GM12891 (cell line): ENCODE measurements around the gene WRAP73.

Experiments
- DNase-seq: peaks from one replicate; pipeline ENCODE4 v3.0.0; 2011; ENCODE audit warnings: low spot score; ENCODE audit not compliant: insufficient read length
- FAIRE-seq: peaks from 2 replicates; lab custom pipeline; 2011; peaks lifted over from hg19 to GRCh38; lab: Jason Lieb, UNC
- PAX5 ChIP-seq: IDR thresholded peaks from 2 replicates; pipeline ENCODE4 v1.6.1; 2011; ENCODE audit warnings: low read length, moderate library complexity, mild to moderate bottlenecking; ENCODE audit not compliant: insufficient read depth, severe bottlenecking
- POLR2A ChIP-seq: IDR thresholded peaks from 2 replicates; pipeline ENCODE4 v1.6.1; 2011; ENCODE audit warnings: low read depth, low read length, control low read depth
- POLR2AphosphoS5 ChIP-seq: IDR thresholded peaks from 2 replicates; pipeline ENCODE4 v1.6.1; 2011; ENCODE audit warnings: low read depth, low read length, control low read depth
- POU2F2 ChIP-seq: IDR thresholded peaks from 2 replicates; pipeline ENCODE4 v1.6.1; 2011; ENCODE audit warnings: low read depth, mild to moderate bottlenecking, control low read depth, low read length, moderate library complexity
- SPI1 ChIP-seq: IDR thresholded peaks from 2 replicates; pipeline ENCODE4 v1.6.1; 2011; ENCODE audit warnings: low read depth, low read length, control low read depth
- TAF1 ChIP-seq: IDR thresholded peaks from 2 replicates; pipeline ENCODE4 v1.6.1; 2011; ENCODE audit warnings: low read depth, low read length, control low read depth

The WRAP73 gene

DNA sequence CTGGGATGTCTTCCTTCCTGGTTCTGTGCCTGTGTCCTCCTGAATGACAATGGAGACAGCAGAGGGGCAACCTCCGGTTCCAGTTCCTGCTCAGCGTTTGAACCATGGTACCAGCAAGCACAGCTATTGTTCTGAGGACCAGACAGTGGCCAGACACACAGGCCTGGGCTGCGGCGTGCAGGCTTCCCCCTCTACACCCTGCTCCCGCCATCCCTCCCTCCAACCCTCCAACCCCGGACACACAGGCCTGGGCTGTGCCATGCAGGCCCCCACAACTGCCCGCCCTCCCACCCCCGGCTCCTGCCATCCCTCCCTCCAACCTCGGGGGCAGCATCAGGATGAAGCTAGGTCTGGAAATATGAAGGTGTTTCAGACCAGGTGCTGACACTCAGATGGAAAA, 33.0 kb downstream of the WRAP73 start:
- TF ChIP-seq SPI1, result no peak
- no peak for TF ChIP-seq PAX5
- TF ChIP-seq POU2F2, result no peak
- TF ChIP-seq POLR2A, result no peak
- FAIRE-seq, result no peak
- no peak for DNase-seq

DNA sequence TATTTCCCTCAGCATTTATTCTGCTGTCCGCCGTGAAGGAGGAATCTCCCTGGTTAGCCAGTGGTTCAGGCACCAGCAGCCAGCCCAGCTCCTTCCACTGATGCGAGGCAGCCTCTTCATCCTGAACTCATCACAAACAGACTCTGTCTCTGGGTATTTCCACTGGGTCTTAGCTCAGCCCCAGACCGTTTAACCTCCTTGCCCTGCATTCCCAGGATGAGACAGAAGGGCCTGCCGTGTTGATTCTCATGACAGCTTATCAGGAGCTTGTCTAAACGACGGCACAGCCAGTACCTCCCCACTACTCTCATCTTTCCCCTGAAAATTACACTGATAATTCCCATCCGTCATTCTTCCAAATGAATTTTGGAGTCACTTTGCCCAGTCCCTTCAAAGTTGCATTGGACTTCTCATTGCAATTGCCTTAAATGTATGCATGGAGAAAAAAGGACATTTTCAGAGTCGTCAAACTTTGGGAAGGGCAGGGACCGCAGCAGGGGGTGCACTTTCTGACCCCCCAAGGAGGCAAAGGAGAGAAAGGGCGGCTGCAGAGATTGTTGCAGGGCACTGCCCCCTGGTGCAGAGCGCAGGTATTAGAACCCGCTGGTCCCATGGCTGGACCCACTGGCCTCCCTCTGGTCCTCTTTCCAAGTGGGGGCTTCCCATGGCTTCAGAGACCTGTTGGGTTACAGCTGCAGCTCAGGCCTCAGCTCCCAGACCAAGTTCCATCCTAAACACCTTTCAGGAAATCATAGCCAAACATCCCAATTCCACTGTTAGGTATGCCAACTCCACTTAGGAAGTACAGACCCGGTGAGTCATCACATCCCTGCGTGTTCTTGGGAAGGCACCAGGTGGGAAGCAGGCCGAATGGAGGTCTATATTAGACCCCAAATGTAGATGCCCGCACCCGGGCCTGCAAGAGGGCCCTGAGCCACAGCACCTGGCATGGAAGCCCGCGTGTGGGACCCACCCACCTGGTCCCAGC, 34.9 kb downstream of the WRAP73 start:
- DNase-seq (no peak), FAIRE-seq (no peak)
- TF ChIP-seq POLR2A, result no peak
- TF ChIP-seq TAF1, result no peak
- no peak for TF ChIP-seq POLR2AphosphoS5
- TF ChIP-seq PAX5, result no peak
- no peak for TF ChIP-seq SPI1
- no peak for TF ChIP-seq POU2F2

DNA sequence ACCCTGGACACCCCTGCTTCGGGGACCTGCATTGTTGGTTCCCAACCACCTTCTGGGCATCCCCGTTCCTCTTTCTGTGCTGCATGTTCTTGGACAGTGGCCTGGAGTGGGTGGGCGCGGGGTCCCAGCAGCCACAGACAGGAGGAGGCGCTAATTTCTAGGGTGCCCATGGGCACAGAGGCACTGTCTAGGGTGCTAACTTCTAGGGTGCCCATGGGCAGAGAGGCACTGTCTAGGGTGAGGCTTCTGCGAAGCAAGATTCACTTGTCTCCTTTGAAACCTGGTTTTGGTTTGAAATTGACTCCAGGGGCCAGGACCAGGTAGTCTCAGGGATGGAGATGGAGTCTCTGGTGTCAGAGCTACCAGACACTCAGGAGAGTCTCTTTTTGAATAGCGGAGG, 37.8 kb downstream of the WRAP73 start:
- no peak for DNase-seq
- no peak for TF ChIP-seq TAF1
- TF ChIP-seq POLR2AphosphoS5, result no peak
- TF ChIP-seq POU2F2, result no peak
- TF ChIP-seq POLR2A, result no peak
- TF ChIP-seq SPI1, result no peak
- no peak for TF ChIP-seq PAX5
- no peak for FAIRE-seq

DNA sequence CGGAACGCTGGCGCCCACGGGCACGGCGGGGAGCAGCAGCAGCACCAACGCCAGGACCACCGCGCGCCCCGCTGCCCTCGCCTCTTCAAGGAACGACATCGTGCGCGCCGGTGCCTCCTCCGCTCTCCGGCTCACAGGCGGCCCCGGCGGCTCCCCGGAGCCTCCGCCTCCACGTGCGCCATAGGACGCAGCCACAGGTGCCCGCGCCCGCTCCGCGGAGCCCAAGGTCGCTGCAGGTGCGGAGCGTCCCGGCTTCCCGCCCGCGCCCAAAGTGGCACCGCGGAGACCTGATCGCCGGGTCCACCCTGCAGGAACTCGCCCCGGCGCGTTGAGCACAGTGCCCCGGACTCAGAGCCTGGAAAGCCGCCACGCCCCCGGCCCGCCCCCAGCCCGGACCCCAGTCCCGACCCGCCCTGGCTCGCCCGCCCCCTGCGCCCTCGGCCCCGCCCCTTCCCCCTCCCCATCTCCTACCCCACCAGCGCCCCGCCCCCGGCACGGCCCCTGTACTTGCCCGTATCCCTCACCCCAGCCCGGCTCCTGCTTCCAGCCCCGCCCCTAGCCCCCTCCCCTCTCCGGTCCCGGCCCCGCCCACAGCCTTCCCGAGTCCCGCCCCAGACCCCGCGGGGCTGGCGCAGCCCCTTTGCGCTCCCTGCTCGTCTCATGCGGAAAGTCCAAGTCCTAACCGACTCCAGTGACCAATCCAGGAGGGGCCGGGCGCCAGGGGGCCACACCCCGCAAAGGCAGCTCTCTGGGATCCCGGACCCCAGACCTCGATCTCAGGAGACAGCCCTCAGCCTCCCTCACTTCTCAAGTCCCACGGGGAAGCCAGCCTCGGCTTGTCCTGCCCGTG, 38.5 kb downstream of the WRAP73 start, which contains the start of gene MEGF6:
Gene MEGF6, minus strand, starts transcription at position 339 of the 850 bp plus-strand sequence. Its CDS starts 240 bp downstream, at position 99.
- FAIRE-seq, result no peak
- TF ChIP-seq POLR2A (no peak), SPI1 (no peak)
- no peak for DNase-seq

DNA sequence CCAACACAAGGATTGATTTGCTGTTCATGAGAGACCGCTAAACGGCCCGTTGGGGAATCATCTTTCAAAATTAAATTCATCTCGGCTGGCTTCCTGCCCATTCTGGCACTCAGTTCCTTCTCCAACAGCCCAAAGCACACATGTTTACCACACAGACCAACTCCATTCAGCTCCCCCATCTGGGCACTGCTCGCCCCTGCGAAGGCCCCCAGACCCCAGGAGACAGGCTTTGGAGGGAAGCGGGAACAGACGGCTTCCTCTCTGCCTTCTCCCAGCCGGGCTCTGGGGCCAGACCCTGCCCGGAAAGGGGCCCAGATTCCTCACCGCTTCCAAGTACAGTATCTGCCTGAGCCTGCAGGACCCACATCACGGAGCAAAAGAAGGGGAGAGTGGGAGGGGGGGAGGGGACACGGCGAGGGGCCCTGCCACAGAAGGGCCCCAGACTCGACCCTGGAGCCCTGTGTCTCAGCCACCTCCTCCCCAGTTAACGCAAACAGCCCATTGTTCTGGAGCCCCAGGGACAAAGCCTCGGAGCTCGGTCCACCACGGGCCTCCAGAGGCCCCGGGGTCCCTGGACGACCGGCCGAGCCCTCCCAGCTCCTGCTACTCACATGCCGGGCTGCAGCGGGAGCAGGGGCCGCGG, 39.3 kb downstream of the WRAP73 start:
- TF ChIP-seq TAF1 (no peak), POLR2AphosphoS5 (no peak), POU2F2 (no peak), SPI1 (no peak), PAX5 (no peak), POLR2A (no peak)
- DNase-seq (no peak), FAIRE-seq (no peak)

DNA sequence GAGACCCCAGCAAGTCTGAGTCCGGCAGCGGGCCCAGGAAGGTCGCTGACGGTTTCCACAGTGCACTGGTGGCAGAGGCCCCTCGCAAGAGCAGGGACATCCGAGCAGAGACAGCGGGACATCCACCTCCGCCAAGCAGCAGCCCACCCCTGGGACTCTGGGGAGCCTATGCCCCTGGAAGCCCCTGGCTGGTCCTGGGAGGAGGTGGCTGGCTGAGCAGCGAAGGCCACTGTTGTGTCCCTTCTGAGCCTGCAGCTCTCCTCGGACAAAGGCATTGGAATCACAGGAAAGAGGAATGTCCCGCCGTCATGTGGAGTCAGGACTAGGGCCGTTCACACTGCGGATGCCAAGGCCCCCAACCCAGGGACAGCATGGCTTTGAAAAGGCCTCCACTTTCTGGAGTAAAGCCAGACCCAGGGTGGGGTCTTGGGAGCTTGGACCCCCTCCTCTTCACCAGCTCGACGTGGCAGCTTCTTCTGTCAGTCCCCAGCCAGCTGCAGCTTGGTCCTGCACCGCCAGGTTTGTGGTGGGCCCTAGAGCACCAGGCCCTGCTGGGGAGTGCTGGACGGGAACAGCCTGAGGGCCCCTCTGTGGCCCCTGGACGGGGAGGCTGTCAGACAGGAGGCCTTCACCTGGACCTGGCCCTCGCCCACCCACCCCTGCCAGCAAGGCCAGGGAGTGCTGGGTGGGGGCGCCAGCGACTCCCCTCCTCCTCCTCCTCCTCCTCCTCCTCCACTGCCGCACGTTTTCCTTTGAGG, 40.0 kb downstream of the WRAP73 start:
- TF ChIP-seq PAX5, result no peak
- TF ChIP-seq TAF1, result no peak
- no peak for TF ChIP-seq POLR2A
- no peak for TF ChIP-seq POU2F2
- TF ChIP-seq SPI1, result no peak
- TF ChIP-seq POLR2AphosphoS5, result no peak

DNA sequence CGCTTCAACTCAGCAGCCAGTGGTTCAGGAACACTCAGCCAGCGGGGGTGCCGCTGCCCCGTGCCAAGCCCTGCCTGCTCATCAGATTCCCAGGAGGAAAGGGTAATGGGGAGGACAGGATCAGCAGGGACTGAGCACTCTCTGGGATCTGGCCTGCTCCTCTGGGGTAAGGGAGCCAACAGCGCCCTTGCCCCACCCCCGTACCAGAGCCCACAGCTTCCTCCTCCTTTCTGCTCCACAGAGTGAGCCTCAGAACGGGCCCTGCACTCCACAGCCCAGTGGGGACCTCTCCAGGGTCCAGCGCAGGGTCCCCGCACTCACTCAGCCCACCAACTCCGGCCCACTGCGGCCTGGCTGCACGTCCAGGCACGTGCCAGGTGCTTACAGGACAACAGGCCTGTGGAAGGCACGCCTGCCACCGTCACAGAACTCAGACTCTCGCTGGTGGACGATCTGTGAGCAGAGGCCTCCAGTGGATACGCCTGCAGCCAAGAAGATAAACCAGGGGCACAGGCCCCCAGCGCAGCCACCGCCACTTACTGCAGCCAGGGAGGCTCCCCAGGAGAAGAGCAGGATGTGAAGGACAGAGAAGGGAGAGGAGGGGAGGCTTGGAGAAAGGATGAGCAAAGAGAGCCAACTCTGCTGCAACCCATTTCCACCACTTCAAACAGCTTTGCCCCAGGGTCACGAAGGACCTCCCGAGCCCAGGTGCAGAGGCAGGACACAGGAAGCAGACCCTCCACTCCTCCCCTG, 40.7 kb downstream of the WRAP73 start:
- no peak for TF ChIP-seq SPI1
- TF ChIP-seq PAX5, result no peak
- no peak for TF ChIP-seq POLR2AphosphoS5
- no peak for TF ChIP-seq POU2F2
- TF ChIP-seq TAF1, result no peak
- TF ChIP-seq POLR2A, result no peak
- no peak for FAIRE-seq
- no peak for DNase-seq

More for the DNA sequence above, 40.0 kb downstream of the WRAP73 start:
- FAIRE-seq (no peak), DNase-seq (no peak)

DNA sequence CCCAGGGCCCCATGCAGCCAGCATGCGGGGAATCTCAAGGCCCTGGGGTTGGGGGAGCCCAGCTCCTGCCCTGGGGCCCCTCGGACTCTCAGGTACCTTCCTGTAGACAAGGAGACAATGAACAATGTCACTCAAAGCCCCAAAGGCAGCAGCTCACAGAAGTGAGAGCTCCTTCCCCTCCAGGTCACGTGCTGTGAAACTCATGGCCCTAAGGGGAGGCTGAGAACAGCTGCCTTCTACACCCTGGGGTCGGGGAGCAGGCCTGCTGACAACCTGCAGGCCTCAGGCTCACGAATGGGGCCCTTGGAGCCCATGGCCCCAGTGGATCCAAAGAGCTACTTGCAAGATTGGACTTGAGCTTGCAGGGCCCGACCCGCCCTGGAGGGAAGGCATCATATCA, 41.7 kb downstream of the WRAP73 start:
- TF ChIP-seq SPI1 (no peak), TAF1 (no peak), PAX5 (no peak), POLR2A (no peak), POLR2AphosphoS5 (no peak), POU2F2 (no peak)
- FAIRE-seq (no peak), DNase-seq (no peak)
